Epithelial cell of esophagus (primary cell): ENCODE data around the gene SLX9.
A peak's percentile ranks its signal among the peaks of the same experiment; 100 is the strongest.

ENCODE experiments used
- DNase-seq: peaks from one replicate; pipeline ENCODE4 v3.0.0; 2010; ENCODE audit warnings: low read depth
- H3K4me3 ChIP-seq: 2 replicates; pipeline ENCODE4 v1.5.1; 2011; ENCODE audit warnings: mild to moderate bottlenecking, low read length, control low read depth
- TF ChIP-seq, protein P1 (sequence below): IDR thresholded peaks from 2 replicates; pipeline ENCODE4 v1.5.1; 2011; ENCODE audit warnings: low read depth, mild to moderate bottlenecking, low read length, control low read depth, inconsistent platforms; ENCODE audit not compliant: insufficient read depth; ENCODE audit errors: missing control alignments

Gene SLX9, protein sequence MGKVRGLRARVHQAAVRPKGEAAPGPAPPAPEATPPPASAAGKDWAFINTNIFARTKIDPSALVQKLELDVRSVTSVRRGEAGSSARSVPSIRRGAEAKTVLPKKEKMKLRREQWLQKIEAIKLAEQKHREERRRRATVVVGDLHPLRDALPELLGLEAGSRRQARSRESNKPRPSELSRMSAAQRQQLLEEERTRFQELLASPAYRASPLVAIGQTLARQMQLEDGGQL

GRCh38 chr21:44939532-44940115, at the start of gene SLX9:
SLX9 (plus strand) TSS chr21:44940029; CDS start chr21:44940058, 29 bp downstream.
- TF ChIP-seq, protein P1, sequence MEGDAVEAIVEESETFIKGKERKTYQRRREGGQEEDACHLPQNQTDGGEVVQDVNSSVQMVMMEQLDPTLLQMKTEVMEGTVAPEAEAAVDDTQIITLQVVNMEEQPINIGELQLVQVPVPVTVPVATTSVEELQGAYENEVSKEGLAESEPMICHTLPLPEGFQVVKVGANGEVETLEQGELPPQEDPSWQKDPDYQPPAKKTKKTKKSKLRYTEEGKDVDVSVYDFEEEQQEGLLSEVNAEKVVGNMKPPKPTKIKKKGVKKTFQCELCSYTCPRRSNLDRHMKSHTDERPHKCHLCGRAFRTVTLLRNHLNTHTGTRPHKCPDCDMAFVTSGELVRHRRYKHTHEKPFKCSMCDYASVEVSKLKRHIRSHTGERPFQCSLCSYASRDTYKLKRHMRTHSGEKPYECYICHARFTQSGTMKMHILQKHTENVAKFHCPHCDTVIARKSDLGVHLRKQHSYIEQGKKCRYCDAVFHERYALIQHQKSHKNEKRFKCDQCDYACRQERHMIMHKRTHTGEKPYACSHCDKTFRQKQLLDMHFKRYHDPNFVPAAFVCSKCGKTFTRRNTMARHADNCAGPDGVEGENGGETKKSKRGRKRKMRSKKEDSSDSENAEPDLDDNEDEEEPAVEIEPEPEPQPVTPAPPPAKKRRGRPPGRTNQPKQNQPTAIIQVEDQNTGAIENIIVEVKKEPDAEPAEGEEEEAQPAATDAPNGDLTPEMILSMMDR: no peak
- peak; percentile 87 for DNase-seq
- H3K4me3 ChIP-seq: peak within 1 kb of the TSS; percentile 95

DNA sequence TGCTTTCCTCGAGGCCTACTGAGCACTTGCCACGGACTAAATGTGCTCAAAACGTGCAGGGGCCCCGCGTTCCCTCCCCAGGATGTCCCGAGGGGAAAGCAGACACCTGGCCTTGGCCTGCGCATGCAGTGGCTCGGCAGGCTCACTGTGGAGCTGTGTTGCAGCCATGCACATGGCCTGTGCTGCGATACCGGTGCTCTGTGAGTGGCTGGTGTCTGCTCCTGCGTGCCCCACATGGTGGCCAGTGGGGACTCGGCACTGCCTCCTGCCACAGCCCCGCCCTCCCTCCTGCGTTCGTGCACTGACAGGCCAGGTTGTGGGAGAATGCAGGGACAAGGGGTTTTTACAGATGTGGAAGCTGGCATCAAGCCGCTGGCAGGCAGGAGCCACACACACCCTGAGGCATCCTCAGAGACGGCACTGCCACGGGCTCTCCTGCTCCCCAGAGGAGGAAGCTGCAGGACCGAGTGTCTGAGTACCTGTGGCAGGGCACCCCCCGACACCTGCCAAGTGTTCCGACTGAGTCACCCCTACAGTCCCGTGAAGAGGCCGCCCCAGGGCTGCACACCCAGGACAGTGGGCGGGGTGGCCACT, 49.4 kb upstream of the SLX9 start:
- no peak for DNase-seq
- H3K4me3 ChIP-seq: no peak overlapping the region
- TF ChIP-seq, protein P1: no peak

DNA sequence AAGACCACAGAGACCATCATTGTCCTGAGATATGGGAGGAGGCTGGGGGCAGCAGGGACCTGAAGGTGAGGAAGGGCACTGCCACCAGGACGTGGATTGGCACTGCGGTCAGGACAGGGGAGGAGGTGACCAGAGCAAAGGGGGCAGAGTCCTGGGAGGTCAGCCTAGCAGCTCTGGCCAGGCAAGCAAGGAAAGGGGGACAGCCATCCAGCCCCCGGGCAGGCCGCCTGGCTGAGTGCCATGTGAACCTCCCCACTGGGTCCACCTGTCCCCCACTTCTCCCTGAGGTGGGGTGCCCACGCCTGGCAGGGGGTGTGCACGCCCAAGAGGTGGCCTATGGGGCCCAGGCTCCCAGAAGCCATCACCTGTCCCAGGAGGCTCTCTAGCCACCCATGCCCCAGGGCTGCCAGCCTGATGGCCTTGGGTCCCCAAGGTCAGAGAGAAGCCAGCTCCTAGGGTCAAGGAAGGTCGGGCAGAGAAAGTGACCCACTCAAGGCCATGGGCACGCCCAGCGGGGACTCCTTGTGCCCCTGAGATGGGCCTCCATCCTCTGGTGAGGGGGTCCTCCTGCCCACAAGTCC, 48.8 kb upstream of the SLX9 start:
- H3K4me3 ChIP-seq: no peak overlapping the region

GRCh38 chr21:44891631-44892031, 48.2 kb upstream of the SLX9 start:
- no peak for DNase-seq
- H3K4me3 ChIP-seq: no peak overlapping the region
- TF ChIP-seq, protein P1: no peak

More for the DNA sequence above, 48.8 kb upstream of the SLX9 start:
- no peak for DNase-seq
- TF ChIP-seq, protein P1: no peak

DNA sequence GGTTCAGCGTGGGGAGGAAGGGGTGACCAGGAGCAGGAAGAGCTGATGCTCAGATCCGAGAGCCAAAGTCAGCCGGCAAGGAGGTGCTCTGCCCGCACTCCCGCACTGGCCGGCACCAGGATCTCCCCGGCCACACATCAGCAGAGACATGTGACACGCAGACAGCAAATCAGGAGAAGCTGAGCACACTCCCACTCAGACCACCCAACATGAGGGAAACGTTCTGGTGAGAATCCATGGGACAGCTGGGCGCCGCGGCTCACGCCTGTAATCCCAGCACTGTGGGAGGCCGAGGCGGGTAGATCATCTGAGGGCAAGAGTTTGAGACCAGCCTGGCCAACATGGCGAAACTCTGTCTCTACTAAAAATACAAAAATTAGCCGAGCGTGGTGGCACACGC, 47.7 kb upstream of the SLX9 start:
- TF ChIP-seq, protein P1: no peak
- no peak overlapping the region for H3K4me3 ChIP-seq
- no peak for DNase-seq

DNA sequence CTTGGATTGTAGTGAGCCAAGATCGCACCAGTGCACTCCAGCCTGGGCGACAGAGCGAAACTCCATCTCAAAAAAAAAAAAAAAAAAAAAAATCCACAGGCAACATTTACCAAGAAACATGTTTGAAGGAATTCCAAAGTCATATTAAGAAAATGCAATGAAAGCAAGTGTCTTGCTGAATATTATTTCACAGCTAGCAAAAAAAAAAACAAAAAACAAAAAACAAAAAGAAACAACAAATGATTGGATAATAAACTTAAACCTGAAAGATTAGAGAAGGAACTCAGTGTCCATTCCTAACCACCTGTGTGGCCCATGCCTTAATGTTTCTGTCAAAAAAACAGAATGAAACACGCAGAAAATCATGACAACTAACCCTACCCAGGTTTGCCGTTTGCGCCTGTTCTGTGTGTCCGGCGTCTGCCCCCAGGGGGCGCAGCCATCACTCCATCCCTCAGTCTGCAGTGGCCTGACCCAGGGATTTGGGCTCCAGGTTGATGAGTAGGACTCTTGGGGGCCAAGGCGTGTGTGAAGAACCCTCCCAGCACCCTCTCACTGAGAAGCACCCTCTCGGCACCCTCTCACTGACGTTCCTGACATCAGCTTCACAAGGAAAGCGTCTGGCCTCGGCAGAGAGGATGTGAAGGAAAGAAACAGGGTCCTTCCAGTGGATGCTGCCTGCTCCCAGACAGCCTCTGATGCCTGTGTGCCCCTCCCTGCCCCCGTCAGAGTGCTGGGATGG, 47.1 kb upstream of the SLX9 start:
- TF ChIP-seq, protein P1: peak; percentile 91
- peak; percentile 61 for DNase-seq

More for the DNA sequence above, 47.1 kb upstream of the SLX9 start:
- no peak overlapping the region for H3K4me3 ChIP-seq
